ENCODE results near the gene PAQR9.

PAQR9 gene

GRCh38 chr3:142982038-142982773, 18.7 kb upstream of the PAQR9 start:
- no peak for DNase-seq (ENCODE audit: low read depth)

DNA sequence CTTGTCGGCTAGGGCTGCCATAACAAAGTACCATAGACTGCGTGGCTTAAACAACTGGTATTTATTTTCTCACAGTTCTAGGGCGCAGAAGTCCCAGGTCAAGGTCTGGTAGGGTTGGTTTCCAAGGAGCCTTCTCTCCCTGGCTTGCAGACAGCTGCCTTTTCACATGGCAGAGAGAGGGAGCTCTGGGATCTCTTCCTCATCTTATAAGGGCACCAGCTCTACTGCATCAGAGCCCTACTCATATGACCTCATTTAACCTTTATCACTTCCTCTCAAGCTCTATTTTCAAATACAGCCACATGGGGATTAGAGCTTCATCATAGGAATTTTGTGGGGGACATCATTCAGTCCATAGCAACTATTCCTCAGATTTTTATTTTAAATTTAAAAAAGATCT, 17.6 kb upstream of the PAQR9 start:
- no peak for DNase-seq (ENCODE audit: low read depth)

GRCh38 chr3:142977399-142977728, 13.9 kb upstream of the PAQR9 start:
- no peak for DNase-seq (ENCODE audit: low read depth)

DNA sequence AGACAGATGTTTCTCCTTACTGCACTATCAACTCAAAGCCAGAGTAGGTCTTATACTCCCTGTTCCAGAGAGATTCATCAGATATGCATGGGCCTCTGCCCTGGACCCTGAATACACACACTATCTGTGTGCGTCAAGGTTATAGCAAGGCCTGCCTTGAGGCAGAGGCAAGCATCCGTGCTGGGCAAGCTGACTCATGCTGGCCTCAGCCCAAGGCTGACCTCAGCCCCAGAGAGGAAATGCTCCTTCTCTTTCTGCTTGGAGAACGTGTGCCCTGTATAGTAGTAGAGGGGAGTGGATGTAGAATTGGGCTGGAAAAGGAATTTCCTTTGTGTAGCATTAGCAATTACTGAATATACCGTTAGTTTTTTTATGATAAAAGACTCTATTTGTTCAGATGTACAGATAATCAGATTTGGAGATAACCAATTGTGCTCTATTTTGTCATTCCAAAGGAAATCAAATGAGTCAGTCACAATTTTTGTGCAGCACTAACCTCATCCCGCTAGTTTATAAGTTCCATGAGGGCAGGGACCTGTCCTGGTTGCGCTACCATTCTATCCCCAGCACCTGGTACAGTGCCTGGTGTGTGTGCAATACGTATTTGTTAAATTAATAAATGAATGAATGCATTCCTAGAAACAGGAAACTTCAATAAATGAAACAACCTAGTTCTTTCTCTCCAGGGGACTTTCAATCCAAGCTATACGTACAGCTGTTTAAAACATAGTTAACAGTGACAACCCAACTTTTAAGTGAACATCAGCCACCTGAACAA, 13.3 kb upstream of the PAQR9 start:
- DNase-seq (ENCODE audit: low read depth): no peak

- no peak for DNase-seq (ENCODE audit: low read depth)
Observed at GRCh38 chr3:142975316-142975995, 12.0 kb upstream of the PAQR9 start.

DNA sequence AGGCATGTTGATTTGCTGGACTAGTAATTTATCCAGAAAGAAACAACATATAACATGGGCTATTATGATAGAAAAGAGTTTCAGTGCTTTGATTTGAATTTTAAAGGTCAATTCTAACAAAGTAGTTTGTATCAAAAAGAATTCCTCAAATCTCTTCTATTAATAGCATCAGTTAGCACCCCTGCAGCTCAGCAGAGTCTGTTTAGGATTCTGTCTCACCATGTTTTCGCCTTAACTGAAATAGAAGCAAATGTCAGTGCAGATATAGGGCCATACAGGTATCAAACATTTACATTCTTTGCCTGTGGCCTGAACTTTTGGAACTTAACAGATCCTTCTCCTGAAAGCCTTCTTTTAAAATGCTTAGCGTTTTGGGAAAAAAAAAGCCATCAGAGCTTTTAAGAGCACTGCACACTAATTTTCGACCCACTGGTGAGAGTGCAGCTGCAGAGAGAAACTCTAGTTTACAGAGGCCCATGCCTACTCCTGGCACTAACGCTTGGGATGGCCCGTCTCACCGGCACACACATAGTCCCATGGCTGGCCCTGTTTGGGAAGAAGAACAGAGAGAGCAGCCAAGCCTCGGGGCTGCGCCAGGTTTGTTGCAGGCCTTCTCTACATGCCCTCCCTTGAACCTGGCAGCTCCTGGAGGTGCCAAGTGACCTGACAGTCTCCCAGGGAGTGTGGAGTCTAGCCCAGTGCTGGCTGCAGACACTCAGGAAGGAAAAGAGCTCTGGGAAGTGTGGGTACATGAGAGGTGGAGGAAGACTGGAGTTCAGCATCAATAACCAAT, 9.9 kb upstream of the PAQR9 start:
- no peak for DNase-seq (ENCODE audit: low read depth)

GRCh38 chr3:142972092-142972753, 8.7 kb upstream of the PAQR9 start:
- no peak for DNase-seq (ENCODE audit: low read depth)

DNA sequence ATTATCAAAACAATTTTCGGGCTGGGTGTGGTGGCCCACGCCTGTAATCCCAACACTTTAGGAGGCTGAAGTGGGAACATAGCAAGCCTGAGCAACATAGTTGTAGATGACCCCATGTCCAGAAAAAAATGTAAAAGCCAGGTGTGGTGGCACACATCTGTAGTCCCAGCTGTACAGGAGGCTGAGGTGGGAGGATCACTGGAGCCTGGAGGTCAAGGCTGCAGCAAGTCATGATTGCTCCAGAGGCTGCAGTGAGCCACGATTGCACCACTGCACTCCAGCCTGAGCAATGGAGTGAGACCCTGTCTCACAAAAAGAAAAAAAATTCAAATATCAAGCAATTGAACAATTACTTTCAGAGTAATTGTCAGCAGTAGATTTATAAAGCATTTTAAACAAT, 8.0 kb upstream of the PAQR9 start:
- DNase-seq (ENCODE audit: low read depth): no peak

DNA sequence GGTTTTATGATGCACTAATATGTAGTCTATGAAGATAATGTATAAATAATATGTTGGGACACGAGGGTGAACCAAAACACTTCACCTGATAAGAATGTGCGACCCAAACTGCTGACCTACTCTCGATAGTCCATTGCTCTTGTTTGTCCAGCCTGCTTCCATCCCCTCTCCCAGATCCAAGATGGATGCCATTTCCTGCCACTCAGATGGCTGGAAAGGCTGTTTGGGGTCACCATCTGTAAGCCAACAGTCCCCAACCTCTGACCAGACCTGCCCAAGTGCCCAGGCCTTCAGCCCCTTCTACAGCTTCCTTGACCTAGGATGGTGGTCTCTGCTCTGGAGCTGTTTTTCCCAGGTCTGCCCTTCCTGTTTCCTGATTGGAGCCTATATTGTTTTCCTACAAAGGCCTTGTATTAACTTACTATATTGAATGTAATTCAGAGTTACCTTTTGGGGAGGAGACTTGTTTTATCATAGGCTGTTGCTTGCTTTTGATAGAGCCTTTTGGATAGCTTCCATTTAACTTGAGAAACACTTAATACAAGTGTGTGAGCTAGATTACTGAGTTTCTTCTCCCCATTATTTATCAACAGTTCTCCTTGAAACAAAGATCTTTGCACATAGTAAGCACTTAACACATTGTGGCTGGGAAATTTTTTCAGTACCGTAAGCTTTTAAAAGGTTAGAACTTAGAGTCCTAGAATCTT, 5.0 kb upstream of the PAQR9 start:
- DNase-seq (ENCODE audit: low read depth): no peak

DNA sequence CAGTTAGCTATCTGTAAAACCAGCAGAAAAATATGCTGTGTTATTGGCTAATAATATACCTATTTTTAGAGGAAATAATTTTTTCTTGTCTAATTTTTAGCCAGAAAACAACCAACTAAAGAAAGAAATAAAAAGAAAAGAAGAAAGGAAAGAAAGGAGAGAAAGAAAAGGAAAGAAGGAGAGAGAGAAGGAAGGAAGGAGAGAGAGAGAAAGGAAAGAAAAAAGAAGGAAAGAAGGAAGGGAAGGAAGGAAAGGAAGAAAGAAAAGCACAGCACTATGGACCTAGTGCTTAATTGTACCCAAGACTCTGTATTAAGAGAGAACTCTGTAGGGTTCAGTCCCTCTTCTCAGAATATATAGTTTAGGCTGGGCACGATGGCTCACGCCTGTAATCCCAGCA, 3.3 kb upstream of the PAQR9 start:
- no peak for DNase-seq (ENCODE audit: low read depth)

- no peak for DNase-seq (ENCODE audit: low read depth)
Observed at GRCh38 chr3:142965581-142965980, 2.1 kb upstream of the PAQR9 start.

DNA sequence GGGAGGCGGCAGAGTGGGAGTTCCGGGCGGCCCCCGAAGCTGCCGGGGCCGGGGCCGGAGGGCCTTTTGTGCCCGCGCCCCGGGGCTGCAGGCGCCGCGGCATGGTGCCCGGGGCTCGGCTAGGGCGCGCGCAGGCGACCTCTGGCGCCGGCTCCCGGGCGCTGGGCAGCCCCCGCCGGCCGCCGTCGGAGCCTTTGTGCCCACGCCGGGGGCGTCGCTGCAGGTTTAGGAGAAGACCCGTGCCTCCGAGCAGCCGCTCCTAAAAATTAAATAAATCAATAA, 299 bp downstream of the PAQR9 start:
- DNase-seq (ENCODE audit: low read depth): no peak

- no peak for DNase-seq (ENCODE audit: low read depth)
Observed at GRCh38 chr3:142962520-142963233, 797 bp downstream of the PAQR9 start.

- no peak for DNase-seq (ENCODE audit: low read depth)
Observed at GRCh38 chr3:142962175-142962519, 1.3 kb downstream of the PAQR9 start.

GRCh38 chr3:142961539-142961938, 1.9 kb downstream of the PAQR9 start:
- no peak for DNase-seq (ENCODE audit: low read depth)

- DNase-seq (ENCODE audit: low read depth): no peak
Observed at GRCh38 chr3:142960322-142960850, 3.1 kb downstream of the PAQR9 start.

GRCh38 chr3:142958707-142959106, 4.8 kb downstream of the PAQR9 start:
- no peak for DNase-seq (ENCODE audit: low read depth)

DNA sequence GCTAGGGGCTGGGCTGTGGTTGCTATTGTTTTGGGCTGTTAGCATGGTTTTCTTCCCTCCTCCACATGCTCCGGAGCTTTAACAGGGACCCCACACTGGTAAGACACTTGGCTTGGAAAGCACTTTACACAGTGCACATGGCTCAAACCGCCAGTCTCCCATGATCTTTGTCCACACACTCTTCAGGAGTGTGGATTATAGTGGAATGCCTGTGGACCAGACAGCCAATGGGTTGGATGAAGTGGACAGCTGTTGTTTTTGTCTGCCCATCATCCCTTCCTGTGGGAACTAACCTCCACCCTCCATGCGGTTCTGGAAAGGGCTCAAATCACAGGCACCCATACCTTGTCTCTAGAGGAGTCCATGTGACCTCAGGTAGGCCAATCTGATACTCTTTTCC, 10.0 kb downstream of the PAQR9 start:
- DNase-seq (ENCODE audit: low read depth): no peak

GRCh38 chr3:142952272-142953193, 10.9 kb downstream of the PAQR9 start:
- DNase-seq (ENCODE audit: low read depth): no peak

GRCh38 chr3:142951794-142952193, 11.7 kb downstream of the PAQR9 start:
- DNase-seq (ENCODE audit: low read depth): no peak

All from activated gamma-delta T cell treated with anti-CD3 and anti-CD28 coated beads, Interleukin-2, amount 50 U/mL, for 16 hours (primary cell).